Activated CD4-positive, alpha-beta T cell treated with anti-CD3 and anti-CD28 coated beads, Interleukin-2, amount 10 ng/mL, durations not matched to agents 24 days and 14 days (primary cell): Measurements from ENCODE around the gene FCHO1. TPM values are rescaled to one million over a fixed set of nuclear protein-coding genes. Genes with fewer than 3 reads are reported as not detected.

Experiments
- DNase-seq: peaks from one replicate; pipeline ENCODE4 v3.0.0; 2022
- H3K27ac Mint-ChIP-seq: one replicate; pipeline ENCODE4 v1.8.0; 2022; ENCODE audit warnings: mild to moderate bottlenecking, mixed read lengths
- H3K27me3 Mint-ChIP-seq: one replicate; pipeline ENCODE4 v1.8.0; 2022; ENCODE audit warnings: mixed read lengths
- H3K36me3 Mint-ChIP-seq: one replicate; pipeline ENCODE4 v1.8.0; 2022; ENCODE audit warnings: low read depth, mild to moderate bottlenecking, mixed read lengths
- H3K4me1 Mint-ChIP-seq: one replicate; pipeline ENCODE4 v1.8.0; 2021; ENCODE audit warnings: mixed read lengths
- H3K4me3 Mint-ChIP-seq: one replicate; pipeline ENCODE4 v1.8.0; 2022; ENCODE audit warnings: mild to moderate bottlenecking, moderate library complexity, mixed read lengths
- H3K9me3 Mint-ChIP-seq: one replicate; pipeline ENCODE4 v1.8.0; 2021; ENCODE audit warnings: mixed read lengths
- intact Hi-C: fragments of 100-400 bp; cut with micrococcal nuclease; formaldehyde crosslinking; loops from one replicate; pipeline ENCODE4 v1.15.1; 2023
- total RNA-seq: library from RNA; stranded (reverse); gene quantifications from 2 replicates; pipeline ENCODE4 v1.2.3, GENCODE V29; 2022

Gene FCHO1
- total RNA-seq, 1 donor from 2014 or later, result 91.9 TPM

- H3K27ac Mint-ChIP-seq, result peak overlapping the region; percentile 86
- no peaks in the 10 kb centered on the region for H3K9me3 Mint-ChIP-seq
- peaks cover 35% of the 10 kb centered on the region for H3K4me1 Mint-ChIP-seq
- H3K4me3 Mint-ChIP-seq, result peak overlapping the region; percentile 94
- peaks cover 9% of the 10 kb centered on the region for H3K36me3 Mint-ChIP-seq
- DNase-seq, result peak; percentile 98
- intact Hi-C loops, result loop anchor here (1.0 kb wide), 1 partner anchor 28 kb away; the partner anchor contains the start of gene MAP1S
- H3K27me3 Mint-ChIP-seq, result no peaks in the 10 kb centered on the region
Observed at GRCh38 chr19:17747205-17748098, 3.8 kb upstream of the FCHO1 start.

DNA sequence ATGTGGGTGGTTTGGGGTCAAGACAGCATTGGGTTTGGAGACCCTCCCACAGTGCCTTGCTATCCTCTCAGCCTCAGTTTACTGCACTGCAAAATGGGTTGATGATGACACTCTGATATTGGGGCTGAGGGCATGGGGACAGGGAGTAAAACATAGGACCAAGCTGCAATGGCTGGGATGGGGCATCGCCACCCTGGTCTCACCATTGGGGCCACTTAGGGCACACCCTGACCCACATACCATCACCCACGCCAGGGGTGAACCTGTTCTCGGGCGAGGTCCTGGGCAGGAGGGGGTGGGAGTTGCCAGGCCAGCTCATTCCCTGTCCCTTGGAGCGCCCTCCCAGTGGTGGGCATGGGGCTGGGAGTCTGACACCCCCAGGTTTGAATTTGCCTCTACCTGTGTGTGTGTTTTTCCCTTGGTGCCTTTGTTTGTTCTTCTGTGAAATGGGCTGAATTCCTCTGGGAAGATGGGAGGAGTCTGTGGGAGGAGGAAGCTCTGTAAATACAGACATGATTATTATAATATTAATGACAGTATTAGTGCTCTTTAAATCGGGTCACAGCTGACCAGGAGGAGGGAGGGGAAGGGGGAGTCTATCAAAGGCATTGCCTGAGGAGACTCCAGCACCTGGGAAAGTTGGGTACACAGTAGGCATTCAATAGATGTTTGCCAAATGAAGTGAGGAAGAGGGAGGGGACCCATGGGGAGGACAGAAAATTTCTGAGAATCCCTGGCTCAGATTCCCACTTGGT lies 2.2 kb upstream of the FCHO1 start:
- H3K36me3 Mint-ChIP-seq, result peaks cover 12% of the 10 kb centered on the region
- peaks cover 37% of the 10 kb centered on the region for H3K4me1 Mint-ChIP-seq
- intact Hi-C loops, result no loop called here
- H3K9me3 Mint-ChIP-seq, result no peaks in the 10 kb centered on the region
- no peaks in the 10 kb centered on the region for H3K27me3 Mint-ChIP-seq
- H3K4me3 Mint-ChIP-seq, result peak overlapping the region; percentile 94
- peak; percentile 63 for DNase-seq
- peak overlapping the region; percentile 83 for H3K27ac Mint-ChIP-seq

DNA sequence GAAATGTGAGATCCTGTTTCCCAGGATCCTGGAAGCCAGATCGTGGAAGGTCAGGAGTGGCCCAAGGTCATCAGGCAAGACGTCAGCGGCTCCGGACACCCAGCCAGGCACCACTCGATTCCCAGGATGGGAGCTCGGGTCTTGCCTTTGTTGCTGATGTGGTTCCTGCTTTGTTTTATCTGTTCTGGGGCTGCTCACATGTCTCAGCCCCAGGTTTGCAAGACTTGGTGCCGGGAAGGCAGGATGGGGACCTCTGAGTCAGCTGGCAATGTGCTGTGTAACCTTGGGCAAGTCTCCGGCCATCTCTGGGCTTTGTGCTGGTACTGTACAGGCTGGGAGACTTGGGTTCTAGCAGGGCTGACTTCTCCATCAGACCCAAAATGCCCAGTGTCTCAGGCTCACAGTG lies 1.4 kb upstream of the FCHO1 start:
- intact Hi-C loops, result no loop called here
- Mint-ChIP-seq H3K27me3 (no peaks in the 10 kb centered on the region), H3K4me3 (peak overlapping the region; percentile 94), H3K9me3 (no peaks in the 10 kb centered on the region), H3K36me3 (peaks cover 17% of the 10 kb centered on the region), H3K27ac (peak overlapping the region; percentile 83), H3K4me1 (peaks cover 45% of the 10 kb centered on the region)
- peak; percentile 76 for DNase-seq

DNA sequence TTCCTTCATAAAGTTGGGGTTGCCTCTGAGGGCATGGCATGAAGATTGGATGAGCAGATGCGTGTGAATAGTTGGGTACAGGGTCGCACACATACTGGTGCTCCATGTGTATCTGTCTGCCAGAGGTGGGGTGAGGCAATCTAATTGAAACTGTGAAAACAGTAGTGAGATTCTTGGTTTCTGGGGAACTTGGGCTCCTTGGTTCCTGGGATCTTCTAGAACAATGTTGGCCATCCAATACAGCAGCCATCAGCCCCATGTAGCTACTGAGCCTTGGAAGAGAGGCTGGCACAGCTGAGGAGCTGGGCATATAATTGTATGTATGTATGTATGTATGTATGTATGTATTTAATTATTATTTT lies 616 bp downstream of the FCHO1 start:
- Mint-ChIP-seq H3K27ac (peak overlapping the region; percentile 95), H3K27me3 (no peaks in the 10 kb centered on the region), H3K4me1 (peaks cover 53% of the 10 kb centered on the region), H3K36me3 (peaks cover 31% of the 10 kb centered on the region), H3K4me3 (peak overlapping the region; percentile 94), H3K9me3 (no peaks in the 10 kb centered on the region)
- intact Hi-C loops, result no loop called here
- DNase-seq, result no peak

DNA sequence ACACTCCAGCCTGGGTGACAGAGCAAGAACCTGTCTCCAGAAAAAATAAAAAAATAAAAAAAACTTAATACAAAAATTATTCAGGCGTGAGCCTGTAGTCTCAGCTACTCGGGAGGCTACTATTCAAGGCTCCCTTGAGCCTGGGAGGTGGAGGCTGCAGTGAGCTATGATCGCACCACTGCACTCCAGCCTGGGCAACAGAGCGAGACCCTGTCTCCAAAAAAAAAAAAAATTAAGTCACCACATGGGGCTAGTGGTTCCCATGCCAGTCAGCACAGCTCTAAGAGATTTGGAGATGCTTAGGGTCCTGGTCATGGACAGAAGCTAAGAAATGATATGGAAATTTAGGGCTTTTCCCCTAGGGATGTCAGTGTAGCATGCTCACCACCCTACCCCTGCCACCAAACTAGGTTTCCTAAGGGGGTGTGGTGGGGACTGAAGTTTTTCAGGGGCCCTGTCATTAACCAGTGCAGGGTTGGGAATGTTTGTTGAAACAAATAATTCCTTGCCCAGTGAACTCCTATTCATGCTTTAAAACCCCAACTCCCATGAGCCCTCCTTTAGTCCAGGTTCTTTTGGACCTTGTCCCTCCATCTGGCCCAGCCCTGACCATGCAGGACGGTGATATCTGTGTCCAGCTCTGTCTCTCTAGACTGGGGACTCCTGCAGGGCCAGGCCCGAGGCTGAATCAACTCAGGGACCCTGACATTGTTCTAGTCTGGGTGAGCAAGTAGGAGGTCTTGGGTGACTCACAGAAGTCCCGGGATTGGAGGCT lies 1.8 kb downstream of the FCHO1 start:
- DNase-seq, result no peak
- no peaks in the 10 kb centered on the region for H3K9me3 Mint-ChIP-seq
- intact Hi-C loops, result no loop called here
- H3K4me3 Mint-ChIP-seq, result peak overlapping the region; percentile 15
- H3K27ac Mint-ChIP-seq, result no peak overlapping the region
- H3K27me3 Mint-ChIP-seq, result no peaks in the 10 kb centered on the region
- H3K36me3 Mint-ChIP-seq, result peaks cover 38% of the 10 kb centered on the region
- H3K4me1 Mint-ChIP-seq, result peaks cover 52% of the 10 kb centered on the region

GRCh38 chr19:17753976-17754375 lies 2.7 kb downstream of the FCHO1 start:
- peak overlapping the region; percentile 10 for H3K4me3 Mint-ChIP-seq
- H3K4me1 Mint-ChIP-seq, result peaks cover 45% of the 10 kb centered on the region
- H3K27ac Mint-ChIP-seq, result no peak overlapping the region
- H3K9me3 Mint-ChIP-seq, result no peaks in the 10 kb centered on the region
- H3K27me3 Mint-ChIP-seq, result no peaks in the 10 kb centered on the region
- DNase-seq, result no peak
- H3K36me3 Mint-ChIP-seq, result peaks cover 46% of the 10 kb centered on the region
- intact Hi-C loops, result no loop called here

DNA sequence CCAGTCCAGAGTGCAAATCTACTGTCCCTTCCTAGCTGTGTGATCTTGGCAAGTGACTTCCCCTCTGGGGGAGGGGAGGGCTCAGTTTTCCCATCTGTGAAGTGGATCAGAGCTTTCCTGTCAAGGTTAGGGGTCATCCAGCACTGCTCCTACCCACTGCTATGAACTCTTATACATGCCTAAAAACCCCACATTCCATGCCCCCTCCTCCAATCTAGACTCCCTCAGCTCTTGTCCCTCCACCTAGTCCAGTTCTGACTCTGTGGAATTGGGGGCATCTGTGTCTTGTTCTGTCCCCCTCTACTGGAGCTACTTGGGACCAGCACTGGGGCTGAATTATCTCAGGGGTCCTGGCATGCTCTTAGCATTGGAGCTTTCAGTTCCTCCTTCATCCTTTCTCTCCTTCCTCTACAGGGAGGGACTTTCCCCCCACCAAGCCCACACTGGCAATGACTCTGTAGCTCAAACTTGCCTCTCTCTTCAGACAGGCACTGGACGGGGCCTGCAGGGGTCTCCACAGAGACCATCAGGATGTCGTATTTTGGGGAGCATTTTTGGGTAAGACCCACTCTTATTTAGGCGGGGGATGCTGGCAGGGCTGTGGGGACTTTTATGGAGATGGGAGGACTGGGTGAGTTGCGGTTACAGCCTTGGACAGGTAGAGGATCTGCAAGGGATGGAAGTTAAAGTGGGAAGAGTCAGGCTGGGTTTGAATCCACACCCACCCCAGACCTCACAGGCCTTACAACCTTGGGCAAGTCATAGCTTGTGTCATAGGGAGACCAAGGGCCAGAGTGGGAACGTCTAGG lies 3.6 kb downstream of the FCHO1 start:
- intact Hi-C loops, result no loop called here
- H3K27me3 Mint-ChIP-seq, result no peaks in the 10 kb centered on the region
- peak overlapping the region; percentile 16 for H3K4me3 Mint-ChIP-seq
- peaks cover 39% of the 10 kb centered on the region for H3K4me1 Mint-ChIP-seq
- peaks cover 50% of the 10 kb centered on the region for H3K36me3 Mint-ChIP-seq
- no peak for DNase-seq
- H3K27ac Mint-ChIP-seq, result peak overlapping the region; percentile 85
- no peaks in the 10 kb centered on the region for H3K9me3 Mint-ChIP-seq

DNA sequence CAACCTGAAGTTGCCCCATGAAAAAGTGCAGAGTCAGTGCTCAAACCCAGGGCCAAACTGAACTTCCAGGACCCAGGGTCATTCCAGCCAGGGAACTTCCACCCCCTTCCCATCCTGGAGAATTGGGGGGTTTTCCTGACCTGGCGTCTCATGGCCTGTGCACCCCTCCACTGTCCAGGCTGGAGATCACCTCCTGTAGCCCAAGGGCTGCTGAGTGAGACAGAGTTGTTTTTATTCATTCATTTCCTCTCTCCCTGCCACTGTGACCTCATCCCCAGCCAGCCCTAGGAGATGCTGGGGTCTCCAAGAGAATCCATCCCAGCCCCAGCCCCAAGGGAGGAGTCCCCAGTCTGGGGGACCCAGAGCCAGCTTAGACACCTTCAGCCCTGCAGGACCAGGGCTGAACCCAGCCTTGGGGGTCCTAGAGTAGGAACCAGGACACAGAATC lies 4.2 kb downstream of the FCHO1 start:
- Mint-ChIP-seq H3K27ac (peak overlapping the region; percentile 37), H3K4me3 (no peak overlapping the region), H3K4me1 (peaks cover 36% of the 10 kb centered on the region), H3K36me3 (peaks cover 54% of the 10 kb centered on the region), H3K27me3 (no peaks in the 10 kb centered on the region), H3K9me3 (no peaks in the 10 kb centered on the region)
- intact Hi-C loops, result no loop called here
- DNase-seq, result no peak

DNA sequence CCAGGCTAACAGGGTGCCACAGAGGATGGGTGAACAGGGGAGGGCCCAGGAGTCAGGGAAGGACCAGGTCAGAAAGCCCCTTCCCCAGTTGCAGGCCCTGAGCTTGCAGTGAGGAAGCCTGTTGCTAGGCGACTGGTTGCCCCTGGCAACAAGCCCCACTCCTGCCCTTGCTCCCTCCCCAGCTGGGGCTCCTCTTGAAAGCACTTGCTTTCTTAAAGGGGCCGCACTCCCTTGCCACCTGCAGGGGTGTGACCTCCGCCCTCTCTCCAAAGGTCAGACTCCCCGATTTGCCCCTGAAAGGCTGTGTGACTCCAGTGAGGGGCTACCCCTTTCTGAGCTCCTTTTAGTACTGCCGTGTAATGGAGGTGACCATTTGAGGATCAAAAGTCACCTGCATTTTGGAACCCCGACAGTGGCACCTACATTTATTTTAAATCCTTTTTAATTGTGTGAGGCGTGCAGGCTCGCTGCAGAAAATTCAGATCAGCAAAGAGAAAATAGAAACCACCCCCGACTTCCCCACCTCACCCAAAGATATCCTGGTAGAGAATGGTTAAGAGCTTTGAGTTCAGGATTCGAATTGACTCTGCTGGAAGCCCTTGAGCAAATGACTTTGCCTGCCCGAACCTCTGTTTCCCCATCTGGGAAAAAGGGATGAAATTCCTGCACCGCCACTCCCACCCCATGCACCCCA lies 4.8 kb downstream of the FCHO1 start:
- Mint-ChIP-seq H3K9me3 (no peaks in the 10 kb centered on the region), H3K27me3 (no peaks in the 10 kb centered on the region), H3K36me3 (peaks cover 61% of the 10 kb centered on the region), H3K4me1 (peaks cover 39% of the 10 kb centered on the region), H3K4me3 (no peak overlapping the region), H3K27ac (peak overlapping the region; percentile 37)
- intact Hi-C loops, result no loop called here
- peak; percentile 80 for DNase-seq

- DNase-seq, result no peak
- H3K4me3 Mint-ChIP-seq, result no peak overlapping the region
- no peaks in the 10 kb centered on the region for H3K9me3 Mint-ChIP-seq
- no peaks in the 10 kb centered on the region for H3K27me3 Mint-ChIP-seq
- intact Hi-C loops, result no loop called here
- peaks cover 35% of the 10 kb centered on the region for H3K4me1 Mint-ChIP-seq
- H3K36me3 Mint-ChIP-seq, result peaks cover 59% of the 10 kb centered on the region
- no peak overlapping the region for H3K27ac Mint-ChIP-seq
Observed at GRCh38 chr19:17757125-17757524, 5.8 kb downstream of the FCHO1 start.

DNA sequence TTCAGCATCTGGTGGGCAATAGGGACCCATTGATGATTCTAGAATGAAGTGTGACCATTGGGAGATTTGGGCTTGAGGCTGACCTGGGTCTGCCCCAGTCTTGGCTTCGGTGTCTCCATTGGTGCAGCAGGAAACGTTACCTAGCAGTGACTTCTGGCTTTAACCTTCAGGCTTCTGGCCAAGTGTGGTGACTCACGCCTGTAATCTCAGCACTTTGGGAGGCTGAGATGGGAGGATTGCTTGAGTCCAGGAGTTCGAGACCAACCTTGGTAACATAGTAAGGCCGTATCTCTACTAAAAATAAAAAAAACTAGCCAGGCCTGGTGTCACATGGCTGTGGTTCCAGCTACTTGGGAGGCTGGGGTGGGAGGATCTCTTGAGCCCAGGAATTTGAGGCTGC lies 7.2 kb downstream of the FCHO1 start:
- Mint-ChIP-seq H3K36me3 (peaks cover 66% of the 10 kb centered on the region), H3K9me3 (no peaks in the 10 kb centered on the region), H3K4me1 (peaks cover 36% of the 10 kb centered on the region), H3K27me3 (no peaks in the 10 kb centered on the region), H3K27ac (no peak overlapping the region), H3K4me3 (no peak overlapping the region)
- no peak for DNase-seq
- intact Hi-C loops, result no loop called here

GRCh38 chr19:17761148-17761547 lies 9.9 kb downstream of the FCHO1 start:
- intact Hi-C loops, result no loop called here
- DNase-seq, result no peak
- Mint-ChIP-seq H3K4me3 (no peak overlapping the region), H3K36me3 (peaks cover 71% of the 10 kb centered on the region), H3K27ac (no peak overlapping the region), H3K27me3 (no peaks in the 10 kb centered on the region), H3K9me3 (no peaks in the 10 kb centered on the region), H3K4me1 (peaks cover 20% of the 10 kb centered on the region)
